Testis (tissue), 3 donors: ENCODE data around the gene TTLL3. TPM values are rescaled to one million over a fixed set of nuclear protein-coding genes. Genes with fewer than 3 reads are reported as not detected.

Experiments used
- DNase-seq: peaks from one replicate; pipeline ENCODE4 v3.0.0-alpha.2; 2019
- H3K27ac ChIP-seq, 2 donors: fragments of 200-600 bp; sonication (generic); one replicate each; pipeline ENCODE4 v1.5.1; 2019
- H3K27me3 ChIP-seq: fragments of 200-600 bp; sonication (generic); one replicate; pipeline ENCODE4 v1.5.1; 2019
- H3K36me3 ChIP-seq: fragments of 200-600 bp; sonication (generic); one replicate; pipeline ENCODE4 v1.5.1; 2017; ENCODE audit warnings: low read depth; ENCODE audit errors: missing control alignments
- H3K4me1 ChIP-seq: fragments of 200-600 bp; sonication (generic); one replicate; pipeline ENCODE4 v1.5.1; 2019
- H3K4me3 ChIP-seq, 2 donors: fragments of 200-600 bp; sonication (generic); one replicate each; pipeline ENCODE4 v1.5.1; 2017 to 2019
- H3K9me3 ChIP-seq: fragments of 200-600 bp; sonication (generic); one replicate; pipeline ENCODE4 v1.5.1; 2017
- POLR2A ChIP-seq: fragments of 450-650 bp; IDR thresholded peaks from one replicate; pipeline ENCODE4 v1.6.1; 2017; ENCODE audit warnings: antibody characterized with exemption, mild to moderate bottlenecking, moderate library complexity
- WGBS, 2 donors: methylation state at CpG; one replicate each; pipeline ENCODE4 v1.1.5; 2018; 5-methylcytosine and 5-hydroxymethylcytosine counted together
- intact Hi-C: fragments of 100-400 bp; cut with DNase I; formaldehyde crosslinking; loops from one replicate; pipeline ENCODE4 v1.15.1; 2023; ENCODE audit warnings: low total_unique reads
- polyA plus RNA-seq: library from polyadenylated mRNA; stranded (reverse); fragments of 350-450 nt; fragmentation: Illumina TruSeq; extraction: RNeasy Lipid Tissue Mini Kit (QIAGEN cat#74804); gene quantifications from one replicate; pipeline ENCODE4 v1.2.3, GENCODE V29; 2014; ENCODE audit warnings: low read depth, low replicate concordance; ENCODE audit not compliant: insufficient read depth
- total RNA-seq, 2 donors: library from RNA; depleted of rRNA; stranded (reverse); fragments of >200 nt; gene quantifications; one replicate each; pipeline ENCODE4 v1.2.3, GENCODE V29; 2016
- TF ChIP-seq, protein P1 (sequence below), 3 experiments: fragments of 450-650 bp in 2 of 3; fragments of 200-600 bp in 1 of 3; sonication (generic) in 1 of 3; IDR thresholded peaks; one replicate each; pipeline ENCODE4 v1.5.1; 2016 to 2019; ENCODE audit warnings: antibody characterized with exemption in 3 of 3, mild to moderate bottlenecking in 2 of 3, moderate library complexity in 1 of 3

TTLL3 gene
- total and polyA plus RNA-seq, 3 donors from 2014 or later: 104 to 163 (median 142) TPM

DNA sequence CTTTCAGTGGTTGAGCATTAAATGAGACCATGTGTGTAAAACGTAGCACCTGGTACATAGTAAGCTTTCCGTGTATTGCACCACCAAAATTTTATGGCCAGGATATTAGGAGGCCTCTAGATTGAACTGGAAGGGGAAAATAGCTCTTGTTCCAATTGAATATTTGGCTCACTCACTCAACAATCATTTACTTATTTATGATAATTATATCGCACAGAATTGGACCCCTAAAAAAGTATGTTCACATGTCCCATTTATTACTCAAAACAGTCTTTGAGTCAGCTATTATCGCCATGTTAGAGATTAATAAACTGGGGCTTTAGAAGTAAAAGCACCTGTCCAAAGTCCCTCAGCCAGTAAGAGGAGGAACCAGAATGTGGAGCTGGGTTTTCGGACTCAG is 5.1 kb upstream of the TTLL3 start:
- TF ChIP-seq, protein P1, sequence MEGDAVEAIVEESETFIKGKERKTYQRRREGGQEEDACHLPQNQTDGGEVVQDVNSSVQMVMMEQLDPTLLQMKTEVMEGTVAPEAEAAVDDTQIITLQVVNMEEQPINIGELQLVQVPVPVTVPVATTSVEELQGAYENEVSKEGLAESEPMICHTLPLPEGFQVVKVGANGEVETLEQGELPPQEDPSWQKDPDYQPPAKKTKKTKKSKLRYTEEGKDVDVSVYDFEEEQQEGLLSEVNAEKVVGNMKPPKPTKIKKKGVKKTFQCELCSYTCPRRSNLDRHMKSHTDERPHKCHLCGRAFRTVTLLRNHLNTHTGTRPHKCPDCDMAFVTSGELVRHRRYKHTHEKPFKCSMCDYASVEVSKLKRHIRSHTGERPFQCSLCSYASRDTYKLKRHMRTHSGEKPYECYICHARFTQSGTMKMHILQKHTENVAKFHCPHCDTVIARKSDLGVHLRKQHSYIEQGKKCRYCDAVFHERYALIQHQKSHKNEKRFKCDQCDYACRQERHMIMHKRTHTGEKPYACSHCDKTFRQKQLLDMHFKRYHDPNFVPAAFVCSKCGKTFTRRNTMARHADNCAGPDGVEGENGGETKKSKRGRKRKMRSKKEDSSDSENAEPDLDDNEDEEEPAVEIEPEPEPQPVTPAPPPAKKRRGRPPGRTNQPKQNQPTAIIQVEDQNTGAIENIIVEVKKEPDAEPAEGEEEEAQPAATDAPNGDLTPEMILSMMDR (IDR thresholded peaks at IDR 0.05): no peak
- no peak for TF ChIP-seq POLR2A
- no peak overlapping the region for H3K27ac ChIP-seq
- no peaks in the 10 kb centered on the region for H3K27me3 ChIP-seq
- peaks cover 6% of the 10 kb centered on the region for H3K4me1 ChIP-seq
- no peaks in the 10 kb centered on the region for H3K36me3 ChIP-seq
- intact Hi-C loops: loop anchor here (10.0 kb wide), 1 partner anchor 150 kb away; no protein-coding TSS in a partner anchor
- no peak overlapping the region for H3K4me3 ChIP-seq
- H3K9me3 ChIP-seq: no peaks in the 10 kb centered on the region
- DNase-seq: no peak
- WGBS, 2 donors: 85% methylated on average over 5 of the region's 5 CpGs

DNA sequence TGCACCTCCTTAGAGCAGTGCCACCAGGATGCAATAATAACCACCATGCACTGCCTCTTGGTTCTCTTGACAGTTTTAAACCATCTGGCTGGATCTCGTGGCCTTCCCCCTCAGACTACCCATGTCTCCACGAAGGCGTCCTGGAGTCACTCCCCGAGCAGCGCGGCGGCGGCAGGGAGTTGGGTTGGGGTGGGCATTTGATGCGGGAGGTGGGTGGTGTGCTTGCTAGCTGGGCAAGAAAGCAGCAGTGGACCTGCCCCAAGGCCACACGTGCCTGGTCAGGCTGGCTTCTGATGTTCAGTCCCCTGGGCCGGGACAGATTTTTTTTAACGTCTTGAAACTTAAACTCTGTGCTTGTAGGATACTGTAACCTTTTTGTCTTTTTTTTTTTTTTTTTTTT is 3.9 kb upstream of the TTLL3 start:
- Histone ChIP-seq H3K4me3 (no peak overlapping the region), H3K9me3 (no peaks in the 10 kb centered on the region), H3K27ac (no peak overlapping the region), H3K4me1 (peaks cover 12% of the 10 kb centered on the region), H3K36me3 (no peaks in the 10 kb centered on the region), H3K27me3 (no peaks in the 10 kb centered on the region)
- TF ChIP-seq, protein P1 (IDR thresholded peaks at IDR 0.05): no peak
- TF ChIP-seq POLR2A: no peak
- 81 to 85% methylated on average over 12 of the region's 12 CpGs for WGBS, 2 donors
- intact Hi-C loops: loop anchor here (10.0 kb wide), 1 partner anchor 151 kb away; no protein-coding TSS in a partner anchor
- DNase-seq: no peak

DNA sequence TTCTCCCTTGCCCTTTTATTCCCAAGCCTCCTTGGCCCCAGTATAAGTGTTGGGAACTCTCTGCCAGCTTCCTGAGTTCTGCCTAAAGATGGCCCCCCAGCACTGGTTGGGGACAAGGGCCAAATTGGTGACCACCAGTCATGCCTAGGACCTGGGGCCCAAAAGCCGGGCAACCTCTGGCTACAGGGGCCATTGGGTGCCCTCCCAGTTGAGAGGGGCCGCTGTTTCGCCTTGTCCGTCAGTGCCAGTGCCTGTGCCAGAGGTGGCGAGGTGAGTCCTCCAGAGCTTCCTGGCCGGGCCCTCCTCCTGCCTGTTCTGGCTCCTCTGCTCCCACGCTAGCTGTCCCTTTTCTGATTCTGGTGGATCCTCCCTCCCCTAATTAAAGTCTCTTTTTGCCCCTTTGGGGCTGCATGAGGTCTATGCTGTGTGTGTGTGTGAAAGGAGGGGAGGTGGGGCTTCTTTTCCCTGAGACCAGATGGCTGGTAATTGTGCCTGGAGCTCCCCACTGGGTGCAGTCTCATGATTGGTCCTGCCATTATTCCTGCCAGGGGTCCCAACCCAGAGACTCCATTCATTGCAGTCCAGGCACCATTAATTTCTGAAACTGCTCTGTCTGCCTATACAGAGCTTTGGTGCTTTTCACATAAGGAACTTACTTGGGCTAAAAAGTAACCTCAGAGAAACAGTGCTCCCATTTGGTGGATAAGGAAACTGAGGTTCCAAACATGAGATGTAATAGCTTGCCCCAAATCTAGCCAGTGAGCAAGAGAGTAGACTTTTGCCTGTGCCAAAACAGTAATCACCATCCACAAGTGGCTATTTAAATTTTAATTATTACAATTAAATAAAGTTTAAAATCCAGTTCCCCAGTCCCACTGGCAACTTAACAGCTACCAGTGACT is 3.1 kb upstream of the TTLL3 start:
- H3K36me3 ChIP-seq: no peaks in the 10 kb centered on the region
- 88 to 94% methylated on average over 5 to 7 of the region's 7 CpGs for WGBS, 2 donors
- intact Hi-C loops: loop anchor here (10.0 kb wide), 1 partner anchor 152 kb away; no protein-coding TSS in a partner anchor

DNA sequence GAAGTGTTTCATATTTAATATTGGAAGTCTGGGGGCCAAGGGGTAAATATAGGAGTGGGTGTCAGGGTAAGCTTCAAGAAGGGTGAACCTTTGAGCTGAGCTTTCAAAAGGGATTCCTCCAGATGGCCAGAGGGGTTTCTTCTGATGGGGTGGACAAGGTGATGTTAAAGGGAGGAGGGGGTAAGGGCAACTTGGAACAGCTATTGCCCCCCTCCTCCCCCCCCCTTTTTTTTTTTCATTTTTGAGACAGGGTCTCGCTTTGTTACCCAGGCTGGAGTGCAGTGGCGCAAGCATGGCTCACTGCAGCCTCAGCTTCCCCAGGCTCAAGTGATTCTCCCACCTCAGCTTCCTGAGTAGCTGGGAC is 2.1 kb upstream of the TTLL3 start:
- DNase-seq: no peak
- TF ChIP-seq POLR2A: no peak
- TF ChIP-seq, protein P1 (IDR thresholded peaks at IDR 0.05): no peak
- intact Hi-C loops: loop anchor here (10.0 kb wide), 1 partner anchor 153 kb away; no protein-coding TSS in a partner anchor
- no peaks in the 10 kb centered on the region for H3K36me3 ChIP-seq
- no peak overlapping the region for H3K27ac ChIP-seq
- H3K4me3 ChIP-seq: no peak overlapping the region
- 96% methylated on average over 2 of the region's 2 CpGs for WGBS, 2 donors
- H3K4me1 ChIP-seq: peaks cover 12% of the 10 kb centered on the region
- no peaks in the 10 kb centered on the region for H3K27me3 ChIP-seq
- H3K9me3 ChIP-seq: no peaks in the 10 kb centered on the region

More for the DNA sequence above, 3.1 kb upstream of the TTLL3 start:
- no peaks in the 10 kb centered on the region for H3K9me3 ChIP-seq
- DNase-seq: no peak
- H3K4me3 ChIP-seq: no peak overlapping the region
- TF ChIP-seq, protein P1 (IDR thresholded peaks at IDR 0.05): no peak
- TF ChIP-seq POLR2A: no peak
- H3K27ac ChIP-seq: no peak overlapping the region
- no peaks in the 10 kb centered on the region for H3K27me3 ChIP-seq
- H3K4me1 ChIP-seq: peaks cover 12% of the 10 kb centered on the region
